ENCODE data around the gene FSIP2.

DNA sequence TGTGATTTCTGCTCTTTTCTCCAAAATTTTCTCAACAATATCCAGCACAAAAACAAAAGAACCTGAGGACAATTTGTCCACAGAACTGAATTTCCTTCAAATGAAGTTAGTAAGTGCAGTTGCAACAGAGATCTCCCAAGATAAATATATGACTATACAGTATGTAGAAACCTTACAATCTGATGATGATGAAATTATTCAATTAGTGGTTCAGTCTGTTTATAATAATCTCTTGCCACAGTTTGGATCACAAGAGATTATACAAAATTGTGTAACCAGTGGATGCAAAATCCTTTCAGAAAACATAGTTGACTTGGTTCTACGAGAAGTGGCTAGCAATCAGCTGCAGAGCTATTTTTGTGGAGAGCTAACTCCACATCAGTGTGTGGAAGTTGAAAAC, 68.7 kb downstream of the FSIP2 start:
- TF ChIP-seq POLR2A (IDR thresholded peaks at IDR 0.05) = no peak
- TF ChIP-seq, protein P1, sequence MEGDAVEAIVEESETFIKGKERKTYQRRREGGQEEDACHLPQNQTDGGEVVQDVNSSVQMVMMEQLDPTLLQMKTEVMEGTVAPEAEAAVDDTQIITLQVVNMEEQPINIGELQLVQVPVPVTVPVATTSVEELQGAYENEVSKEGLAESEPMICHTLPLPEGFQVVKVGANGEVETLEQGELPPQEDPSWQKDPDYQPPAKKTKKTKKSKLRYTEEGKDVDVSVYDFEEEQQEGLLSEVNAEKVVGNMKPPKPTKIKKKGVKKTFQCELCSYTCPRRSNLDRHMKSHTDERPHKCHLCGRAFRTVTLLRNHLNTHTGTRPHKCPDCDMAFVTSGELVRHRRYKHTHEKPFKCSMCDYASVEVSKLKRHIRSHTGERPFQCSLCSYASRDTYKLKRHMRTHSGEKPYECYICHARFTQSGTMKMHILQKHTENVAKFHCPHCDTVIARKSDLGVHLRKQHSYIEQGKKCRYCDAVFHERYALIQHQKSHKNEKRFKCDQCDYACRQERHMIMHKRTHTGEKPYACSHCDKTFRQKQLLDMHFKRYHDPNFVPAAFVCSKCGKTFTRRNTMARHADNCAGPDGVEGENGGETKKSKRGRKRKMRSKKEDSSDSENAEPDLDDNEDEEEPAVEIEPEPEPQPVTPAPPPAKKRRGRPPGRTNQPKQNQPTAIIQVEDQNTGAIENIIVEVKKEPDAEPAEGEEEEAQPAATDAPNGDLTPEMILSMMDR (IDR thresholded peaks at IDR 0.05) = no peak
- no peak for TF ChIP-seq POLR2AphosphoS5 (IDR thresholded peaks at IDR 0.05; ENCODE audit: insufficient read depth in 1 of 2, low read depth in 1 of 2)
